Thoracic aorta (tissue), 2 donors: ENCODE measurements around the gene B9D1. TPM values are rescaled to one million over a fixed set of nuclear protein-coding genes. Genes with fewer than 3 reads are reported as not detected.

ENCODE experiments used
- ATAC-seq: fragments of 150-250 bp; one replicate; pipeline ENCODE4 v1.8.0; 2017; ENCODE audit warnings: low read depth; ENCODE audit not compliant: insufficient number of reproducible peaks, low FRiP score
- DNase-seq: peaks from one replicate; pipeline ENCODE4 v3.0.0-alpha.2; 2020; ENCODE audit warnings: low spot score
- H3K27ac ChIP-seq, 2 donors: fragments of 200-600 bp; sonication (generic); 1 replicate in 1 of 2; 2 replicates in 1 of 2; pipeline ENCODE4 v1.5.1; 2016; ENCODE audit warnings: mild to moderate bottlenecking in 2 of 2, moderate library complexity in 2 of 2
- H3K27me3 ChIP-seq: fragments of 200-600 bp; sonication (generic); replicated peaks from 2 replicates; pipeline ENCODE4 v1.6.0; 2016; ENCODE audit warnings: mild to moderate bottlenecking; ENCODE audit not compliant: insufficient read depth
- H3K36me3 ChIP-seq: fragments of 200-600 bp; sonication (generic); one replicate; pipeline ENCODE4 v1.5.1; 2016
- H3K4me1 ChIP-seq, 2 donors: fragments of 200-600 bp; sonication (generic); 1 replicate in 1 of 2; 2 replicates in 1 of 2; pipeline versions ENCODE4 v1.5.1 to v1.6.0; 2016; ENCODE audit warnings: low read depth in 2 of 2, mild to moderate bottlenecking in 1 of 2; ENCODE audit not compliant: control insufficient read depth in 1 of 2
- H3K4me3 ChIP-seq: fragments of 200-600 bp; sonication (generic); 2 replicates; pipeline ENCODE4 v1.5.1; 2016; ENCODE audit warnings: mild to moderate bottlenecking
- H3K9me3 ChIP-seq: fragments of 200-600 bp; sonication (generic); 2 replicates; pipeline ENCODE4 v1.5.1; 2016
- CTCF ChIP-seq: fragments of 200-600 bp; sonication (generic); IDR thresholded peaks from one replicate; pipeline ENCODE4 v1.5.1; 2019; ENCODE audit warnings: antibody characterized with exemption
- total RNA-seq, 2 donors: library from RNA; depleted of rRNA; stranded (reverse); fragments of >200 nt; gene quantifications; one replicate each; pipeline versions ENCODE4 v1.1.0 to v1.2.3, GENCODE V29; 2016

Gene B9D1
- total RNA-seq, 2 donors from 2014 or later = 6.3 to 33.4 TPM

- DNase-seq (no peak), ATAC-seq (no peak)
- H3K36me3 ChIP-seq = peaks cover 19% of the 10 kb centered on the region
- H3K4me3 ChIP-seq = no peak overlapping the region
- no peaks in the 10 kb centered on the region for H3K4me1 ChIP-seq
- no peak for TF ChIP-seq CTCF
- H3K27me3 ChIP-seq = no peaks in the 10 kb centered on the region
- no peak overlapping the region for H3K27ac ChIP-seq
- no peaks in the 10 kb centered on the region for H3K9me3 ChIP-seq
Measured at GRCh38 chr17:19316761-19317358, 45.7 kb downstream of the B9D1 start.

GRCh38 chr17:19315104-19315503 lies 47.4 kb downstream of the B9D1 start:
- ATAC-seq = no peak
- no peak overlapping the region for H3K27ac ChIP-seq
- no peak for TF ChIP-seq CTCF
- peaks cover 19% of the 10 kb centered on the region for H3K36me3 ChIP-seq
- H3K27me3 ChIP-seq = no peaks in the 10 kb centered on the region
- no peaks in the 10 kb centered on the region for H3K9me3 ChIP-seq
- no peaks in the 10 kb centered on the region for H3K4me1 ChIP-seq
- no peak overlapping the region for H3K4me3 ChIP-seq
- no peak for DNase-seq

GRCh38 chr17:19313746-19314651 lies 48.5 kb downstream of the B9D1 start:
- DNase-seq = no peak
- ATAC-seq = no peak
- H3K4me1 ChIP-seq = no peaks in the 10 kb centered on the region

GRCh38 chr17:19313066-19313745 lies 49.3 kb downstream of the B9D1 start:
- TF ChIP-seq CTCF = no peak
- no peaks in the 10 kb centered on the region for H3K4me1 ChIP-seq
- ATAC-seq (no peak), DNase-seq (no peak)
- no peak overlapping the region for H3K4me3 ChIP-seq
- no peaks in the 10 kb centered on the region for H3K27me3 ChIP-seq
- peaks cover 19% of the 10 kb centered on the region for H3K36me3 ChIP-seq
- H3K9me3 ChIP-seq = no peaks in the 10 kb centered on the region
- no peak overlapping the region for H3K27ac ChIP-seq

More at GRCh38 chr17:19313746-19314651, 48.5 kb downstream of the B9D1 start:
- TF ChIP-seq CTCF = no peak
- Histone ChIP-seq H3K36me3 (peaks cover 19% of the 10 kb centered on the region), H3K9me3 (no peaks in the 10 kb centered on the region), H3K27me3 (no peaks in the 10 kb centered on the region), H3K27ac (no peak overlapping the region), H3K4me3 (no peak overlapping the region)

- Histone ChIP-seq H3K4me1 (no peaks in the 10 kb centered on the region), H3K36me3 (peaks cover 16% of the 10 kb centered on the region), H3K27me3 (no peaks in the 10 kb centered on the region), H3K27ac (no peak overlapping the region), H3K4me3 (no peak overlapping the region), H3K9me3 (no peaks in the 10 kb centered on the region)
- DNase-seq (no peak), ATAC-seq (no peak)
- no peak for TF ChIP-seq CTCF
Measured at GRCh38 chr17:19312406-19312805, 50.1 kb downstream of the B9D1 start.
